T-helper 1 cell treated with Interleukin-12 subunit alpha and Interleukin-12 subunit beta and Interleukin-4 antibody, amounts not matched to agents 30 μg/mL and 1 μg/mL, for 36 hours (primary cell): Measurements from ENCODE around the gene ATAD3C.
A peak's percentile ranks its signal among the peaks of the same experiment; 100 is the strongest.
"Not testable (repeated sequence)": the region's sequence is repeated elsewhere in the genome, so short reads cannot be mapped to it uniquely, and the experiment has no call there.

Source experiments
- H3K27ac Mint-ChIP-seq: one replicate; pipeline ENCODE4 v1.8.0; 2021; ENCODE audit warnings: mild to moderate bottlenecking, mixed read lengths
- H3K27me3 Mint-ChIP-seq: one replicate; pipeline ENCODE4 v1.8.0; 2021; ENCODE audit warnings: low read depth, mixed read lengths
- H3K36me3 Mint-ChIP-seq: one replicate; pipeline ENCODE4 v1.8.0; 2021; ENCODE audit warnings: low read depth, mixed read lengths
- H3K4me1 Mint-ChIP-seq: one replicate; pipeline ENCODE4 v1.8.0; 2021; ENCODE audit warnings: low read depth, mixed read lengths
- H3K4me3 Mint-ChIP-seq: one replicate; pipeline ENCODE4 v1.8.0; 2021; ENCODE audit warnings: mild to moderate bottlenecking, moderate library complexity, mixed read lengths
- H3K9me3 Mint-ChIP-seq: one replicate; pipeline ENCODE4 v1.8.0; 2021; ENCODE audit warnings: mixed read lengths

Gene ATAD3C, protein sequence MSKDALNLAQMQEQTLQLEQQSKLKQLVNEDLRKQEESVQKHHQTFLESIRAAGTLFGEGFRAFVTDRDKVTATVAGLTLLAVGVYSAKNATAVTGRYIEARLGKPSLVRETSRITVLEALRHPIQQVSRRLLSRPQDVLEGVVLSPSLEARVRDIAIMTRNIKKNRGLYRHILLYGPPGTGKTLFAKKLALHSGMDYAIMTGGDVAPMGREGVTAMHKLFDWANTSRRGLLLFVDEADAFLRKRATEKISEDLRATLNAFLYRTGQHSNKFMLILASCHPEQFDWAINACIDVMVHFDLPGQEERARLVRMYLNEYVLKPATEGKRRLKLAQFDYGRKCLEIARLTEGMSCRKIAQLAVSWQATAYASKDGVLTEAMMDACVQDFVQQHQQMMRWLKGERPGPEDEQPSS

DNA sequence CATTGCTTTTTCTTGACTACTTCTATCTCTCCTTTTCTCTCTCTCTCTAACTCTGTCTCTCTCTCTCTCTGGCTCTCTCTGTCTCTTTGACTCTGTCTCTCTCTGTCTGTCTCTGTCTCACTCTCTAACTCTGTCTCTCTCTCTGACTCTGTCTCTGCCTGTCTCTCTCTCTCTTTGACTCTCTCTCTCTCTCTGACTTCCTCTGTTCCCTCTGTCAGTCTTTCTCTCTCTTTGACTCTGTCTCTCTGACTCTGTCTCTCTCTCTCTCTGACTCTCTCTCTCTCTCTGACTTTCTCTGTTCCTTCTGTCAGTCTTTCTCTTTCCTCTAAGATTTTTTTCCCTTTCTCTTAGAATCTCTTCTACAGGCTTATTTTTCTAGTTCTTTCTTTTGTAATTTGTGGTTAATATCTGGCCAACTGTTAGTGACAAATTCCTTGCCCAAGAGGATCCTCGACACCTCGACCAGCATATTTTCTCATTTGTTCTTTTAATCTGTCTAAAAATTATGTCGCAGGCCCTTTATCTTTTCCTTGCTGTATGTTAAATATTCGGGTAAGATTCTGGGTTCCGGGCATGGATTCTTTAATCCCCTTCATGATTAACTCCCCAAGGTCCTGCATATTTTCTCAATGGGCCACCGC is at the start of gene ATAD3C:
Gene ATAD3C (plus strand): TSS at position 591 of the 641 bp plus-strand sequence. CDS start 995 bp downstream, outside the sequence.
- Mint-ChIP-seq H3K9me3 (no peaks in the 10 kb centered on the region), H3K36me3 (no peaks in the 10 kb centered on the region), H3K4me3 (no peak within 1 kb of the TSS), H3K27me3 (peaks cover 5% of the 10 kb centered on the region), H3K27ac (no peak within 1 kb of the TSS), H3K4me1 (no peaks in the 10 kb centered on the region)

DNA sequence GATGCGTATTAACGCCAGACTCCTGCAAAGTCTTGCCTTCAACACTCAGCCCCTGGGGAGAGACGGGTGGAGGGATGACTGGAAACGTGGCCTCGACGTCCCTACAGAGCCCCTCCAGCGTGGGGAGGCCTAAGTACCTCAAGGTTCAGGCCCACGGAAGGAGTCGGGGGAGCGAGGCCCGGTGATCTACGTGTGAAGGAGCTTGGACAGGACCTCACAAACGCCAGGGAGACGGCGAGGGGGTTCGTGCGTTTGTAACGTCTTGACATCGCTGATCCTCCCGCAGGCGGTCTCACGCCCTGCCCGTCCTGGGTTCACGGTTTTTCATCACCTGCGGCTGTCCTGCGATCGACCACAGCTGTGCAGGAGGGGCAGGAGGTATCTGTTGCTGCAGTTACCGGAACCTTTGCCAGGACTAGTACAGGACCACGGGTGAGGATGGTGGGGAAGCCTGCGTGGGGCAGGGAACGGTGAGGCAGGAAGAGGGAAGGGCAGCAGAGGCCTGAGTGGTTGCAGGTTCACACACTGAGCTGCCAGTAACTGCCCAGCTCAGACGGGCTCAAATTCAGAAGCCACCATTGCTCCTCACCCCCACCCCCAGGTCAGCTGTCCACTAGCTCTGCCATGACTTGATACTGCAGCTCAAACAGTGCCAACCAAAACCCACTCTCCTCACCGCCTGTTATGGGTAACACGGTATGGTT is 49.5 kb upstream of the ATAD3C start:
- H3K36me3 Mint-ChIP-seq, result peaks cover 48% of the 10 kb centered on the region
- H3K4me3 Mint-ChIP-seq, result peak overlapping the region; percentile 90

DNA sequence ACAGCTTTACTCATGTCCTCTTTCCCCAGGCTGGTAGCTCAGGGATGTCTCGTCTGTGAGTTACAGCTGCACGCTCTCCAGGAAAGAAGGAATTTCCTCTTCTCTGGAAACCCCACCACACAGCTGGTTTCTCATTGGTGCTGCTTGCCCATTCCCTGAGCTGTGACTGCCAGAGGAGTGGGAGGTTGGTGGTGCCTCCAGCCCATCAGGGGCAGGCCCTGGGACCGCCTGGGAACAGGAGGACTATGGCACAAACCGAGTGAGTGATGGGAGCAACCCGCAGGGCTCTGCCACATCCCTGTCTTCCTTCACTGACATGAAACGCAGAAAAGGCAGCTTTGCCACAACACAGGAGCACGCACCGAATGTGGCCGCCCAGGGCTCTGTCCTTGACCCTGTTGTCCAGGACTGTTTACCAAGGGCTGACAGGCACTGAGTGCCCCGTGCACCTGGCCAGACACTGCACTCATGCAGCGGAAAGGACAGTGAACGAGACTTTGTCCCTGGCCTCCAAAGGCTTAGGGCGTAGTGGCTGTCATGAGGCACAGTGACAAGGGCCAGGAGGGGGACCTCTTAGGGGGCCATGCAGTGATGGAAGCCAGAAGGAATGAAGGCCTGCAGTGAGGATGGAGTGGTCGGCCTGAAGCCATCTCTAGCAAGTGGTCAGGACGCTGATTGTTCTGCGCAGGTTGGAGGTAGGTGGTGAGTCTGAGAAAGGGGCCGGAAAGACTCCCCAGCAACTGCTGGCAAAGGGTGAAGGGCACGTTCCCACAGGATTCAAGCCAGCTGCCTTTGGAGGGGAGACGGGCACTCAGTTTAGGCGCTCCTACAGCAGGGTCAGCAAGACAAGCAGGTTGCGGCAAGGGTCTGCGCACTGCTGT is 48.7 kb upstream of the ATAD3C start:
- Mint-ChIP-seq H3K27me3 (no peaks in the 10 kb centered on the region), H3K36me3 (peaks cover 48% of the 10 kb centered on the region), H3K27ac (peak overlapping the region; percentile 63), H3K4me1 (peaks cover 40% of the 10 kb centered on the region), H3K9me3 (no peaks in the 10 kb centered on the region), H3K4me3 (peak overlapping the region; percentile 90)

More for the DNA sequence above, 49.5 kb upstream of the ATAD3C start:
- H3K27me3 Mint-ChIP-seq, result no peaks in the 10 kb centered on the region
- H3K9me3 Mint-ChIP-seq, result no peaks in the 10 kb centered on the region
- H3K27ac Mint-ChIP-seq, result peak overlapping the region; percentile 81
- H3K4me1 Mint-ChIP-seq, result peaks cover 40% of the 10 kb centered on the region

DNA sequence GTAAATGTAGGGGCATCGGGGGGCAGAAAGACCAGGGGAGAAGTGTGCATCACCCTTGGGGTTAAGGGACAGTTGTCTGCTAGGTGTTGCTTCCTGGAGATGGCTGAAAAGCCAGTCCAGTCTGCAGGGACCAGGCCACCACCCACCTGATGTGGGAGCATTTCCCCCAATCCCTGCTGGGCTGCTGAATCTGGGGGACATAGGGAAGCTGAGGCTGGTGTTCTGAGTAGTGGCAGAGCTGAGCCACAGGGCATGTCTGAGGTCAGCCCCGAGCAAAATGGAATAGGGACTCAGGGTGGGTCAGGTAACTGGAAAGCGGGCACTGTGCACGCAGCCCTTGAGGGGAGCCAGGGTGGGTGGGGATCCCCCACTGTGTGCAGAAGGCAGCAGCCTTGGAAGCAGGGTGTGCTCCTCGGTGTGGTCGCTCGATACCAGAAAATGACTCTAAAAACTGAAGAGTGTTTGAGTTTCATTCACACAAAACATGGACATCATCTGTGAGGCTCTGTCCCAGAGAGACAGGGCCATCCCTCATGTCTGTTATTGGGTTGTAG is 48.0 kb upstream of the ATAD3C start:
- H3K27ac Mint-ChIP-seq, result no peak overlapping the region
- no peak overlapping the region for H3K4me3 Mint-ChIP-seq
- no peaks in the 10 kb centered on the region for H3K27me3 Mint-ChIP-seq
- peaks cover 51% of the 10 kb centered on the region for H3K36me3 Mint-ChIP-seq
- peaks cover 40% of the 10 kb centered on the region for H3K4me1 Mint-ChIP-seq
- H3K9me3 Mint-ChIP-seq, result no peaks in the 10 kb centered on the region

DNA sequence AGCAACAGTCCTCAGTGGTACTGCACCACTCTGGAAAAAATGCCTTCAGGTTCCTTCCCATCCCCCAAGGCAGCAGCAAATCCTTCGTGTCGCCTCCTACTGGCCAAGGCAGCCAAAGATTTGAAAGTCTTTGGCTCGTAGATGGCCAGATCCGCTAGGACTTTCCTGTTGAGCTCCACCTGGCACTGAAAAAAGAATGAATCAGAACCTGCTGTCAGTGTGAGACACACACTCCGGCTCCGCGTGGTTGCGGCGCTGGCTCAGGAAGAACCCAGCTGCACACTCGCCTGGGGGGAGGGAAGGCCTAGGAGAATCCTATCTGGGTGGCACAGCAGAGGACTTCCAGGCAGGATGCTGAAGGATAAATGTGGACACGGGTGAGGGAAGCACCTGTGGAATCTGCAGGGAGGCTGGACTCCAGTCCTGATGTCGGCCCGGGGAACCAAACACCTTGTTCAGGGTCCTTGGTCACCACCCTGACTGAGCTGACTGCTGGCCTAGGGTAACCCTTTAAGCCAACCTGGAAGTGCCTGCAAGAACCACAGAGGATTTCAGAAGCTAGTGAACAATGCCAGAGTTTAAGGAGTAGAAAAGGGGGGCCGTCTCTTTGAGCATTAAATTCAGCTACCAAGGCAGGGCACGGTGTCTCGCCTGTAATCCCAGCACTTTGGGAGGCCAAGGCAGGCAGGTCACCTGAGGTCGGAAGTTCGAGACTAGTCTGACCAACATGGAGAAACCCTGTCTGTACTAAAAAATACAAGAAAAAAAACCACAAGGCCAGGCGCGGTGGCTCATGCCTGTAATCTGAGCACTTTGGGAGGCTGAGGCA is 47.2 kb upstream of the ATAD3C start:
- Mint-ChIP-seq H3K4me1 (peaks cover 42% of the 10 kb centered on the region), H3K36me3 (peaks cover 53% of the 10 kb centered on the region), H3K27me3 (no peaks in the 10 kb centered on the region), H3K9me3 (no peaks in the 10 kb centered on the region), H3K4me3 (peak overlapping the region; percentile 51), H3K27ac (peak overlapping the region; percentile 20)

DNA sequence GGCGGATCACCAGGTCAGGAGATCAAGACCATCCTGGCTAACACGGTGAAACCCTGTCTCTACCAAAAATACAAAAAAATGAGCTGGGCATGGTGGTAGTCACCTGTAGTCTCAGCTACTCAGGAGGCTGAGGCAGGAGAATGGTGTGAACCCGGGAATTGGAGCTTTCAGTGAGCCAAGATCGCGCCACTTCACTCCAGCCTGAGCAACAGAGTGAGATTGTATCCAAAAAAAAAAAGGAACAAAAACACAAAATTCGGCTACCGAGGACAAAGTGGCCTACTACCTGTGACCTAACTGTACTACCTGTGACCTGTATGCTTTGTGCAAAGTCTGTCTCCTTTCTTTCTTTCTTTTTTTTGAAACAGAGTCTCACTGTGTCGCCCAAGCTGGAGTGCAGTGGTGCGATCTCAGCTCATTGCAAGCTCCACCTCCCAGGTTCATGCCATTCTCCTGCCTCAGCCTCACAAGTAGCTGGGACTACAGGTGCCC is 46.5 kb upstream of the ATAD3C start:
- H3K27me3 Mint-ChIP-seq, H3K27ac Mint-ChIP-seq, H3K9me3 Mint-ChIP-seq, H3K4me3 Mint-ChIP-seq: not testable (repeated sequence)
- Mint-ChIP-seq H3K36me3 (peaks cover 52% of the 10 kb centered on the region), H3K4me1 (peaks cover 38% of the 10 kb centered on the region)

DNA sequence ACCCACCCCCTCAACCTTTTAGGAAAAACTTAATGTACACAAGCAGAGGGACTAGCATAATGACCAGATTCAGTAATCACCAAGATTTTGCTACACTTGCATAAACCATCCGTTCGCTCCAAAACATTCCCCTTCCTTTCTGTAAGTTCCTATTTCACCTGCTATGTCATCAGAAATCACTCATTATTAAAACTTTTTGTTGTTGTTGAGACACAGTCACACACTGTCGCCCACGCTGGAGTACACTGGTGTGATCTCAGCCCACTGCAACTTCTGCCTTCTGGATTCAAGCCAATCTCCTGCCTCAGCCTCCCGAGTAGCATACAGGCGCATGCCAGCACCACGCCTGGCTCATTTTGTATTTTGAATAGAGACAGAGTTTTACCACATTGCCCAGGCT is 45.8 kb upstream of the ATAD3C start:
- H3K4me1 Mint-ChIP-seq, result peaks cover 39% of the 10 kb centered on the region
- no peak overlapping the region for H3K4me3 Mint-ChIP-seq
- H3K9me3 Mint-ChIP-seq, result no peaks in the 10 kb centered on the region
- peak overlapping the region; percentile 66 for H3K27ac Mint-ChIP-seq
- H3K36me3 Mint-ChIP-seq, result peaks cover 48% of the 10 kb centered on the region
- H3K27me3 Mint-ChIP-seq, result no peaks in the 10 kb centered on the region

DNA sequence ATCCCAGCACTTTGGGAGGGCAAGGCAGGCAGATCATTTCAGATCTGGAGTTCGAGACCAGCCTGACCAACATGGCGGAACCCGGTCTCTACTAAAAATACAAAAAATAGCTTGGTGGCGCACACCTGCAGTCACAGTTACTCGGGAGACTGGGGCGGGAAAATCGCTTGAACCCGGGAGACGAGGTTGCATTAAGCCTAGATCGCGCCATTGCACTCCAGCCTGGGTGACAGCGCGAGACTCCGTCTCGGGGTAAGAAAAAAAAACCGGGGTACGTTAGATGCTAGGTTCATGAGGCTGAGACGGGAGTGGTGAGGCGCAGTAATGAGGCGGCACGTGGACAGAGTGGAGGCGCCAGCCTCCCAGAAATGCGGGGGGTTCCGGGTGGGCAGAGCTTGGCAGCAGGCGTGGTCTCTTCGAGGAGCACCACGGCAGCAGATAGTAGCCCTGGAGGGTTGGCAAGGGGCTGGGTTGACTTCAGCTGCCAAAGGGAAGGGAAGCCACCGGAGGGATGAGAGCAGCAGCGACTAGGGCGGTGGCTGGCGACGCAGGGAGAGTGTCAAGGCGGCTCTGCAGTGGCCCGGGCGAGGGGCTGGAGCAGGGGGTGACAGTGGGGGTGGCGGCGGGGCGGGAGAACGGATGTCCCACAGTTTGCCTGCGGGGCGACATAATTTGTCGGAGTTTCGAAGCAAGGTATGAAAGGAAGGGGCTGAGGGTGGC is 43.2 kb upstream of the ATAD3C start:
- Mint-ChIP-seq H3K36me3 (peaks cover 35% of the 10 kb centered on the region), H3K27ac (peak overlapping the region; percentile 86), H3K4me1 (peaks cover 28% of the 10 kb centered on the region), H3K27me3 (no peaks in the 10 kb centered on the region), H3K4me3 (peak overlapping the region; percentile 89), H3K9me3 (no peaks in the 10 kb centered on the region)

DNA sequence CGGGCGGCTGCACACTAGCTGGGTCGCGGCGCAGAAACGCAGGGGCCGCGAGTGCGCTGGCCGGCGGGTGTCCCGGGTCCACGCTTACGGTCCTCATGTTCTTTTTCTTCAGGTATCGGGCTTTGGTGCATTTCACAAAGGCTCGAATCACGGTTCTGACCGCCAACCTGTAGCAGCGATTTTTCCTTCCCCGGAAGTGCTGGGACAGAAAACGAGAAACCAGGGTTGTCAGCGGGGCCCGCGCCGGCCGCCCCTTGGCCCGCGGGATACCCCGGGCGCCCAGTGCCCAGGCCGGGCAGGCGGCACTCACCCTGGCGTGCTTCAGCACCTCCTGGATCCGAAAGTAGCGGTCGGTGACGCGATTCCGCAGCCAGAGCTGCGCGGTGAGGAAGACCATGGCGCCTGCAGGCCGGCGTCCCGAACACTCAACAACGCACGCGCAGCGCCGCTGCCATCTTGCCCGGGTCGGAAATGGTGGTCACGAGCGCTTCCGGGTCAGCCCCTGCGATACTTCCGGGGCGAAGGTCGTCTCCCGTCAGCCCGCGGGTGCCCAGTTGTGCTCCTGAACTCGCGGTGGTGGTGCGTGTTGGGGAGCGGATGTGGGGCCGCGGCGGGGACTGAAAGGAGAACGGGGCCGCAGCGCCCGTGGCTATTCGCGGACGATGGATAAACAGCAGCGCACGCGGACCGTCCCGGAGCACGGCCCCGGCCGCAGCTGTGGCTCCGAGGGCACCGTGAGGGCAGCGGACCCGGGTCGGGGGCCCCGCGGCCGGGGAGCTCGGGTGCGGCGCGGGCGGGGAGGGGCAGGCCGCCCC is 42.5 kb upstream of the ATAD3C start, which contains the start of gene MRPL20:
Gene MRPL20 (minus strand): TSS at position 473 of the 815 bp plus-strand sequence. CDS start 76 bp downstream, at position 397.
- H3K4me1 Mint-ChIP-seq, result peaks cover 23% of the 10 kb centered on the region

DNA sequence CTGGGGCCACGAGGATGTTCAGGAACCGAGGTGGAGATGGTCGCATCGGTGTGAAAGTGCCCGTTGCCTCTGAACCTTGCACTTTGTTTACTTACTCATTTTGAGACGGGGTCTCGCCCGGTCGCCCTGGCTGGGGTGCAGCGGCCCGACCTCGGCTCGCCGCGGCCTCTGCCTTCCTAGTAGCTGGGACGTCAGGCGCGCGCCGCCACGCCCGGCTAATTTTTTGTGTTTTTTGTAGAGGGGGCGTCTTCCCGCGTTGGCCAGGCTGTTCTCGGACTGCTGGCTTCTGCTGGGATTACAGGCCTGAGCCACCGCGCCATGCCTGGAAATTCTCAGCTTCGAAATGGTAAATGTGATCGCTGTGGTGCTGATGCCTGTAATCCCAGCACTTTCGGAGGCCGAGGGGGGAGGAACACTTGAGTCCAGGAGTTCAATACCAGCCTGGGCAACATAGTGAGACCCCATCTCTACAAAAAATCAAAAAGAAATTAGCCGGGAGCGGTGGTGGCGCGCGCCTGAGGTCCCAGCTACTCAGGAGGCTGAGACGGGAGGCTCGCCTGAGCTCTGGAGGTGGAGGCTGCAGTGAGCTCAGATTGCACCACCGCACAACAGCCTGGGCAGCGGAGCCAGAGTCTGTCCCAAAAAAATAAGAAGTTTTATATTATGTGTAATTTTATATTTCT is 41.7 kb upstream of the ATAD3C start:
- Mint-ChIP-seq H3K4me1 (peaks cover 20% of the 10 kb centered on the region), H3K36me3 (peaks cover 23% of the 10 kb centered on the region), H3K4me3 (peak overlapping the region; percentile 82), H3K9me3 (no peaks in the 10 kb centered on the region), H3K27me3 (no peaks in the 10 kb centered on the region), H3K27ac (peak overlapping the region; percentile 81)

More for the DNA sequence above, 42.5 kb upstream of the ATAD3C start, which contains the start of gene MRPL20:
- H3K9me3 Mint-ChIP-seq, result no peaks in the 10 kb centered on the region
- H3K4me3 Mint-ChIP-seq, result peak within 1 kb of the TSS; percentile 89
- peak within 1 kb of the TSS; percentile 92 for H3K27ac Mint-ChIP-seq
- H3K27me3 Mint-ChIP-seq, result no peaks in the 10 kb centered on the region
- H3K36me3 Mint-ChIP-seq, result peaks cover 29% of the 10 kb centered on the region

DNA sequence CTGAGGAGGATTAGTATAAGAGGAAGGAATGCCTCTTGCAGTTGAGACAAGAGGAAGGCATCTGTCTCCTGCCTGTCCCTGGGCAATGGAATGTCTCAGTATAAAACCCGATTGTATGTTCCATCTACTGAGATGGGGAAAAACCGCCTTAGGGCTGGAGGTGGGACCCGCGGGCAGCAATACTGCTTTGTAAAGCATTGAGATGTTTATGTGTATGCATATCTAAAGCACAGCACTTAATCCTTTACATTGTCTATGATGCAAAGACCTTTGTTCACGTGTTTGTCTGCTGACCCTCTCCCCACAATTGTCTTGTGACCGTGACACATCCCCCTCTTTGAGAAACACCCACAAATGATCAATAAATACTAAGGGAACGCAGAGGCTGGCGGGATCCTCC is 39.3 kb upstream of the ATAD3C start:
- not testable (repeated sequence) for H3K27me3 Mint-ChIP-seq, H3K27ac Mint-ChIP-seq, H3K9me3 Mint-ChIP-seq, H3K4me3 Mint-ChIP-seq
- peaks cover 12% of the 10 kb centered on the region for H3K36me3 Mint-ChIP-seq
- peaks cover 13% of the 10 kb centered on the region for H3K4me1 Mint-ChIP-seq
